NOMO-1 treated with DMSO at 0.1 percent for 48 hours (cell line): Measurements from ENCODE around the gene ILF3.

Experiments
- DNase-seq: peaks from one replicate; lab custom pipeline; 2025; ENCODE audit not compliant: unreplicated experiment; lab: John Stamatoyannopoulos, UW

ILF3 gene

DNA sequence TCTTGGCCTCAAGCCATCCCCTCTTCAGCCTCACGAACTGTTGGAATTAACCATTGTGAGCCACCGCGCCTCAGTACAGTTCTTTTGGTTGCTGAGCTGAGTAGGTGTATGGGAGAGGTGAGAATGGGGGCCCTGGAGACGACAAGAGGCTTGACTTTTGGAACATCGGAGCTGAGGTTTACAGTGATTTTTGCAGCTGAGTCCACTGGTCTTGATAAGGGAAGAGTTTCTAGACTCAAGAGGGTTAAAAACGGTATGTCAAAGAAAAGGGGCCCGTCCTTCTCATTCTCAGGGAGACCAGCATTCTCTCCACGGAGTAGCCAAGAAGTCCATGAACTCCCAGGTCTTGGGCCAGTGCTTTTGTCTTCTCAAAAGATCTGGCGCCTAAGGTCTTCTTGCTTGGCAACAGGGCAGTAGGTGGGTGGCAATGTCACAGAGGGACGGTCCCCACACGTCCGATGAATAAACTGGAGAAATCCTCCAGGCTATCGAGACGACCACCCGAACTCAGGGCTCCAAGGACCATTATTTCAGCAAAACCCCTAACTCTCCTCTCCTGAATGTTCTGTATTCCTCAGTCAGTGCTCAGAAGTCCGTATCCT lies 40.7 kb downstream of the ILF3 start:
- no peak for DNase-seq

GRCh38 chr19:10695401-10696398 lies 41.6 kb downstream of the ILF3 start:
- peak; percentile 83 for DNase-seq

DNA sequence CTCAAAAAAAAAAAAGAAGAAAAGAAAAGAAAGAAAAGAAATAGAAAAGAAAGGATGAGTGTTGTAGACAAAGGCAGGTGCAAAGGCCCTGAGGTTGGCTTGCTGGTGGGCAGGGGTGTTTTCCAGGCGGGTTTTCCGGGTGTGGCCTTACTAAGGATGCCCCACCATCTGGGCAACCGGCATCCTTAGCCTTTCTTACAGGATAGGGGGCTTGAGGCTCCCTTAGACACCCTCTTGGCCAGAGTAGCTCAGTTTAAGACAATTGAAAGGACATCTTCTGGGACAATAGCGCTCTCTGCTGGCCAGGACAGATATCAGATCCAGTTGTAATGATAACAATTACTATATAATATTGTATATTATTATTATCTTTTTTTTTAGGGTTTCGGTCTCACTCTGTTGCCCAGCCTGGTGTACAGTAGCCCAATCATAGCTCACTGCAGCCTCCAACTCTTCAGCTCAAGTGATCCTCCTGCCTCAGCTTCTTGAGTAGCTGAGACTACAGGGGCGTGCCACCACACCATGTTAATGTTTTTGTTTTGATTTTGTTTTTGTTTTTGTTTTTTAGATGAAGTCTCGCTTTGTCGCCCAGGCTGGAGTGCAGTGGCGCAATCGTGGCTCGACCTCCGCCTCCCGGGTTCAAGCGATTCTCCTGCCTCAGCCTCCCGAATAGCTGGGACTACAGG lies 45.6 kb downstream of the ILF3 start:
- DNase-seq = peak; percentile 70

- DNase-seq = no peak
These were observed 47.9 kb downstream of the ILF3 start for GRCh38 chr19:10701955-10702525.

GRCh38 chr19:10706990-10707389 lies 52.8 kb downstream of the ILF3 start:
- no peak for DNase-seq

DNA sequence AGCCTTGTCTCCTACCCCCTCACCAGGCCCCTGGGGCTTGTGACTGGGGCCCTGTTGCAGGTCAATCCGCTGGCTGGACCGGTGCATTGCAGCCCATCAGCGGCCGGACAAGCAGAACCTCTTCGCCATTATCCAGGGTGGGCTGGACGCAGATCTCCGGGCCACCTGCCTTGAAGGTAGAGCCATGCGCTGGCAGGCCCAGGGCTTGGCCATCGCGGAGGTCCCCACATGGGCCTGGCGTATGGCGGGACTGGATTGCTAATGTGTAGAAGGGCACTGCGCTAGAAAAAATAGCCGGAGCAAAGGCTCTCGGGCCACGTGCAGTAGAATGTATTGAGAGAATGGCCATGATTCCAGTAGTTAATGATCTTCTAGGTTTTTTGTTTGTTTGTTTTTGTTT lies 53.3 kb downstream of the ILF3 start:
- no peak for DNase-seq

DNA sequence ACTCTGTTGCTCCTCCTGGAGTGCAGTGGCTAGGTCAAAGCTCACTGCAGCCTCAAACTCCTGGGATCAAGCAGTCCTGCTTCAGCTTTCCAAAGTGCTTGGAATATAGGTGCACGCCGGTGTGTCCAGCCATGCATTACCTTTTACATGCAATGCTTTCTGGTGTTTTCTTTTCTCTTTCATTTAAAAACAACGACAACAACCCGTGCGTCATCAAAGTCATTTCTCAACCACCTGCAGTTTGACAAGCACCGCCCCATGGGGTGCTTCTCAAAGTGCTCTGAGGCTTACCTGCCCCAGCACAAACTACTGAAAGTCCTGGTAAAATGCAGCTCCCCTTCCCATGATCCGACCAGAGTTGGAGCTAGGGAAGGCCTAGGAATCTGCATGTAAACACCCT lies 54.1 kb downstream of the ILF3 start:
- no peak for DNase-seq

- DNase-seq = no peak
These were observed 57.9 kb downstream of the ILF3 start for GRCh38 chr19:10712045-10712444.

- DNase-seq = no peak
These were observed 58.6 kb downstream of the ILF3 start for GRCh38 chr19:10712754-10713153.

DNA sequence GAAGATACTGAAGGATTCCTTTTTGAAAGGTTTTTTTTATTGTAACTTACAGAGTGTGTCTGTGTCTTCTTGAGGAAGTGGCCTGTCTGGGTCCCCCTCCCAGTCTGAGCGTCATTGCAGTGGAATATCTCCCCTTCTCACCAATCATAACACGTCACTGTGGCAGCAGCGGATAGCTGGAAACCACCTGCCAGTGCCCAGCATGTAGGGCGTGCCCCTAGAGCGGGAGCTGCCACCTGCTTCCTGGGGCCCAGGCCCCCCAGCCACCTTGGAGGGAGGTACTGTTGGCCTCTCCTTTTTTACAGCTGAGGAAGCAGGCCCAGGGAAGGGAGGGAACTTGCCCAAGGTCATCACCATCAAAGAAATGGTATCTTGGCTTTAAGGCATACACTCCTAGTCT lies 59.2 kb downstream of the ILF3 start:
- DNase-seq = no peak

DNA sequence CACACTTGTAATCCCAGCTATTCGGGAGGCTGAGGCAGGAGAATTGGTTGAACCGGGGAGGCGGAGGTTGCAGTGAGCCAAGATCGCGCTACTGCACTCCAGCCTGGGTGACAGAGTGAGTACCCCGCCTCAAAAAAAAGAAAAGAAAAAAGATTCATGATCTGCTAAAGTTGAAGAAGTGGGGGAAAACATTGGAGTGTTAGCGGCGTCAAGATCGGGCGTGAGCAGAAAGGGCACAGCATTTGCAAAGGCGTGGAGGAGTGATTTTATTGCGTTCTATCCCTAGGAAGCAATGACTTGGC lies 62.9 kb downstream of the ILF3 start:
- no peak for DNase-seq

DNA sequence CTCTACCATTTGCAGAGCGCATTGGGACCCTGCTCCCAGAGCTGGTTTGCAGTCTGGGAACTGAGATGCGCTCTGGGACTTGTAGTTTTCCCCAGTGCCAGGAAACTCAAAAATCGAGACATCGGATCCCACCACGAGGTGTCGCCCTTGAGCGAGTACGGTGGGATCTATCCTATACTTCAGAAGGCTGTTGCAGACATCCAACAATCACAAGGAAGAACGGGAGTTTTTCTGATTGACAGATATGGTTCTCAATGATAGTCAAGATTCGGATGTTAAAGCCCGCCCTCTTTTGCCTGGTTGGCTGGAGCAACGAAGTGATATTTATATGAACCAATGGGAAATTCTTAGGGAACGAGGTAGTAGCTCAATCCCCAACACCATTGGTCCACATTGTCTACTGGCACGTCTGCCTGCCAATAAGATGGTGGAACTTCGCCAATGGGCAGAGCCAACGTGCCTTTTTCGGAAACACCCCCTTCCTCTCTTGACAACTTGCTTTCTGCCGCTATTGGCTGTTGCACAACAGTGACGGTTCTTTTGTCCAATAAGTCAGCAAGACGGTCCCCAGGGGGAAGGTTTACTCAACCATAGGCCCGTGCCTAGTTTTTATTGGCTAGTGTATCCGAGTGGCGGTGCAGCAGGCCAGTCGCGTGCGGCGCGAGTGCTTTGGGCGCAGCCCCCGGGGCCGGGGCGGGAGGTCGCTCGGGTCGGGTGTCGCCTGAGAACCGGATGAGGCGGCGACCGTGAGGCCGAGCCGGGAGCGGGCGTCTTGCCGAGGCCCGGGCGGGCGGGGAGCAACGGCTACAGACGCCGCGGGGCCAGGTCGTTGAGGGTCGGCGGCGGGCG lies 63.4 kb downstream of the ILF3 start, which contains the start of gene DNM2:
TSS of gene DNM2 (plus strand) at position 724 of the 849 bp plus-strand sequence. CDS start 164 bp downstream, outside the sequence.
- DNase-seq = peak; percentile 100

GRCh38 chr19:10718205-10719196 lies 64.4 kb downstream of the ILF3 start:
- DNase-seq = peak; percentile 8

DNA sequence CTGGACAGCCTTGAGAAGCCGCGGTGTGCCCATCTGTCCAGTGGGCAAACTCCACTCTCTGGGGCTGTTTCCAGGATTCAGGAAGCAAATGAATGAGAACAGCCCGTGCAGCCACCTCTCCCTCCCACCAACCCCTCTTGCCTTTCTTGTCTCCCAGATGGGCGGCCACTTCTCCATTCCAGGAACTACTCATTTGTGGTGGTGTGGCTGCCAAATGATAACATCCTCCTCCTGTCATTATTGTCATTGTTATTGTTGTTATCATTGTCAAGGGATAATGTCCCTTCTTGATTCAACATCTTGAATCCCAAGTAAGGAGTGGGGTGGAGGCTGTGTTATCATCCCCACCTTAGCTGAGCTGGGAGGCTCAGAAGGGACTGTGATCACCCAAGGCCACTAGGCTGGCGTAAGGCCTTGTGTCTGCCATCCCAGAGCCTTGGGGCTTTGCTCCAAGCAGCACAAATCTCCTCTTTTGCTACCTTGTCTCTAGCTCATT lies 65.4 kb downstream of the ILF3 start:
- DNase-seq = peak; percentile 49

GRCh38 chr19:10720607-10721125 lies 66.5 kb downstream of the ILF3 start:
- no peak for DNase-seq

DNA sequence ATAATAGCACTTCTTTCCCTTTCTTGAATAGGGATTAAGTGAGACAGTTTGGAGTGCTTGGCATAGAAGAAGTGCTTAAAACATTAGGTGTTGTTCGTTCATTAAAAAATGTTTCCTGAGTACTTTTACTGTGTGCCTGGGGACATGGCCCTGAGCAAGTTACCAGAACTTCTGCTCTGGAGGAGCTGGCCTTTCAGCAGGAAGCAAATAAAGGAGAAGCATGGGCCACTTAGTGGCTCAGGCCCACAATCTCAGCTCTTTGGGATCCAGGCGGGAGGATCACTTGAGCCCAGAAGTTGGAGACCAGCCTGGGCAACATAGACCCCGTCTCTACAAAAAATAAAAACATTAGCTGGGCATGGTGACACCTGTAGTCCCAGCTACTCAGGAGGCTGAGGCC lies 69.4 kb downstream of the ILF3 start:
- no peak for DNase-seq

- DNase-seq = no peak
These were observed 70.5 kb downstream of the ILF3 start for GRCh38 chr19:10724573-10725071.

GRCh38 chr19:10725415-10725814 lies 71.3 kb downstream of the ILF3 start:
- no peak for DNase-seq

GRCh38 chr19:10726268-10726667 lies 72.1 kb downstream of the ILF3 start:
- no peak for DNase-seq
